SK-N-DZ (cell line): ENCODE results near the gene NFIL3. TPM values are rescaled to one million over a fixed set of nuclear protein-coding genes. Genes with fewer than 3 reads are reported as not detected.
"Not testable (repeated sequence)": the region's sequence is repeated elsewhere in the genome, so short reads cannot be mapped to it uniquely, and the experiment has no call there.

Experiments
- DNase-seq: peaks from one replicate; pipeline ENCODE4 v3.0.0-alpha.2; 2015; ENCODE audit warnings: low spot score
- polyA plus RNA-seq, 2 experiments: library from polyadenylated mRNA; depleted of rRNA; stranded (reverse); fragments of >200 nt; gene quantifications; 2 replicates each; pipeline ENCODE4 v1.2.3, GENCODE V29; 2014

The NFIL3 gene, protein sequence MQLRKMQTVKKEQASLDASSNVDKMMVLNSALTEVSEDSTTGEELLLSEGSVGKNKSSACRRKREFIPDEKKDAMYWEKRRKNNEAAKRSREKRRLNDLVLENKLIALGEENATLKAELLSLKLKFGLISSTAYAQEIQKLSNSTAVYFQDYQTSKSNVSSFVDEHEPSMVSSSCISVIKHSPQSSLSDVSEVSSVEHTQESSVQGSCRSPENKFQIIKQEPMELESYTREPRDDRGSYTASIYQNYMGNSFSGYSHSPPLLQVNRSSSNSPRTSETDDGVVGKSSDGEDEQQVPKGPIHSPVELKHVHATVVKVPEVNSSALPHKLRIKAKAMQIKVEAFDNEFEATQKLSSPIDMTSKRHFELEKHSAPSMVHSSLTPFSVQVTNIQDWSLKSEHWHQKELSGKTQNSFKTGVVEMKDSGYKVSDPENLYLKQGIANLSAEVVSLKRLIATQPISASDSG
- 5.3 and 5.7 TPM in 2 replicates for polyA plus RNA-seq (2014; cell fraction: cytosol; rRNA removed)
- 4.6 and 8.0 TPM in 2 replicates for polyA plus RNA-seq (2014; cell fraction: nucleus; rRNA removed)

DNA sequence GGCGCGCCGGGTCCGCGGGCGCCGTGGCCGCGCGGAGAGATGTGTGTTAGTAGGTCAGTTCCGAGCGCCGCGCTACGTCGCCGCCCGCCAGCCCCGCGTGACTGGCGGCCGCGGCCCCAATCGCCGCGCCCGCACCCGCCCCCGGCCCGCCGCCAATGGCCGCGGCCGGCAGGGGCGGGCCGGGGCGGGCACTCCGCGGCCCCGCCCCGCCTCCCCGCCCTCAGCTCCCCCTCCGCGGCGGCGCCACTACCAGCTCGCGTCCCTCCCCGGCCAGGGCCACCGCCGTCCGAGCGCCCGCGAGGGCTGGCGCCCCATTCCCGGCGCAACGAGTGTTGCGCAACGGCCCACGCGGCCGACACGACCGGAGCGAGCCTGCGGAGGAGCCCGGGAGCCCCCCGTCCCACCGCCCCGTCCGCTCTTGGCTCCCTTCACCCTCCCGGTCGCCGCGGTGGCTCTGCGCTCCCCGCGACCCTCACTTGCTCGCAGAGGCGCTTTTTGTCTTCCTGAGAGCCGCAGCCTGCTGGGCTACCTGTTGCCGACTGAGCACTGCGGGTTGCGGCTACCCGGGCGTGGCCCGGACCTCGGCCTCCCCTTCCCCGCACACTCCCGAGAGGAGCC, at the start of gene NFIL3:
Gene NFIL3 (minus strand): TSS at position 48 of the 618 bp plus-strand sequence. CDS start 13,098 bp downstream, outside the sequence.
- DNase-seq, result peak; percentile 61

DNA sequence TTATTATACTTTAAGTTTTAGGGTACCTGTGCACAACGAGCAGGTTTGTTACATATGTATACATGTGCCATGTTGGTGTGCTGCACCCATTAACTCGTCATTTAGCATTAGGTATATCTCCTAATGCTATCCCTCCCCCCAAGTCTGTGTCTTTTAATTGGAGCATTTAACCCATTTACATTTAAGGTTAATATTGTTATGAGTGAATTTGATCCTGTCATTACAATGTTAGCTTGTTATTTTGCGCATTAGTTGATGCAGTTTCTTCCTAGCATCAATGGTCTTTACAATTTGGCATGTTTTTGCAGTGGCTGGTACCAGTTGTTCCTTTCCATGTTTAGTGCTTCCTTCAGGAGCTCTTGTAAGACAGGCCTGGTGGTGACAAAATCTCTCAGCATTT, 47.9 kb upstream of the NFIL3 start:
- DNase-seq, result not testable (repeated sequence)

DNA sequence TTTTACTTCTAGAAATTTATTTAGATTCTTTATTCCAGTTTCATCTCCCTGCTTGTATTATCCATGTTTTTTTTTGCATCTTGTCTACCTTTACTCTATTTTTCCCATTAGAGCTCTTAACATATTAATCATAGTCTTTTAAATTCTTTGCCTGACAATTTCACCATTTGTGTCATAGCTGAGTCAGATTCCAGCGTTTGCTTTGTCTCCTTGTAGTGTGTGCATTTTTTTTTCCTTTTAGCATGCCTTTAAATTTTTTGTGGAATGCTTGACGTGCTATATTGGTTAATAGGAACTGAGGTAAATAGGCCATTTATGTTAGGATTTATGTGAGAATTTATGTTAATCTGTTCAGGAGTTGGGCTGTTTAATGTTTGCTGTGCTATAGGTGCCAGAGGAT, 41.8 kb upstream of the NFIL3 start:
- DNase-seq, result no peak

DNA sequence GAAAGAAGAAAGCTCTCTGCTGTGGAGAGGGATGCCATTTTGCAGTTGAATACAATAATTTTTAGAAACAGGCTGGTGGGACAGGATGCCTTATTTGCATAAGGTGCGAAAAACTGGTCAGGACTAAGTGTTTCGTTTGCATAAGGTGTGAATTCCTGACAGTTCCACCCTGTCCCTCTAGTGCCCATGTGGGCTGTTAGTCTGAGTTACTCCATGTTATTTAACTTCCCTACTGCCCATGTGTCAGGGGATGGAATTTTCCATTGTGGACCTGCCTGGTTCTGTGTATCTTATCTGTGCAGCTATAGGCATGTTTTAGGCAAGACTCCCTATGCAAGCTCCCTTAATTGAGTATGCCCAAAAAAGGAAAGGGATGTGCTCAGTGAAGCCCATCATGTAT, 35.3 kb upstream of the NFIL3 start:
- no peak for DNase-seq

DNA sequence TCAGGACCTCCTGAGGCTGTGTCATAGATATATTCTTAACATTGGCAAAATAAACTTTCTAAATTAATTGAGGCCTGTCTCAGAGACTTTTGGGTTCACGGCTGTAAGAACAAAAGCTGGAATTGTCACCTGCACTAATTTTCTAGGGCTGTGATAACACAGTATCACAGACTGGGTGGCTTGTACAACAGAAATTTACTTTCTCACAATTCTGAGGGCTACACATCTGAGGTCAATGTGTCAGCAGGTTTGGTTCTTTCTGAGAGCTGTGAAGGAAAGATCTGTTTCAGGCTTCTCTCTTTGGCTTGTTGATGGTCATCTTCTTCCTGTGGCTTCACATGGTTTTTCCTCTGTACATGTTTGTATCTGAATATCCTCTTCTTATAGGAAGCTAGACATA, 29.2 kb upstream of the NFIL3 start:
- no peak for DNase-seq

DNA sequence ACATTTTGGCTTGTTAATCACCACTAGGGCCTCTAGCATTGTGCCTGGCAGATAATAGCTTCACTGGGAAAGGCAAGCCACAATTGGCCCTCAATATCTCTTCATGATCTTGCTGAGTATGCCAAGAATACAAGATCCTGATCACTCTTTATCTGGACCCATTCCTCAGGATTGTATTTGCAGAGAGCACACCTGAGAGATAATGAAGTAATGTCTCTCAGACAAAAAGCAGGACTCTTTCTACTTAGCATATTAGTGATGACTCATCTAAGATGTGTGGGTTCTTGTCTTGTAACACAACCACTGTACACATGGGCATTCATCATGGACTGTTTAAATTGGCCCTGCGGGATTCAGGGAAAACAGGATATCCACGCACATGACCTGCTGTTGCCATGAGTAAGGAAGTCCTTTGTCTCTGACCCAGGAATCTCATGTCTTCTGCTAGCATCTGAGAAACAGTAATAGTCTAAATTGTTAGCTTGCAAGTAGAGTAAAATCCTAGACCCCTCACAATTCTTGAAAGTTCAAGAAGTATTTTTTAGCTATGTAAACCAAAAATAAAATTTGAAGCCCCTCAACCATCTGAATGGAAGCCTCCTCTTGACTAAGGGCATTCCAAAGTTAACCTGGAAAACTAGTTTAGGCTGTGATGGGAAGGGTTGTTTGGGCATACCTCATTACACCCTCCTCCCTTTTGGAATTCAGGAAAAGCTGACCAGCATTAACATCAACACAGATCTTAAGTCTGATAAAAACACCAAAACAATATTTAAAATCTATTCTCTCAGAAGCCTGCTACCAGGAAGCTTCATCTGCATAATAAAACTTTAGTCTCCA, 28.0 kb upstream of the NFIL3 start:
- no peak for DNase-seq

DNA sequence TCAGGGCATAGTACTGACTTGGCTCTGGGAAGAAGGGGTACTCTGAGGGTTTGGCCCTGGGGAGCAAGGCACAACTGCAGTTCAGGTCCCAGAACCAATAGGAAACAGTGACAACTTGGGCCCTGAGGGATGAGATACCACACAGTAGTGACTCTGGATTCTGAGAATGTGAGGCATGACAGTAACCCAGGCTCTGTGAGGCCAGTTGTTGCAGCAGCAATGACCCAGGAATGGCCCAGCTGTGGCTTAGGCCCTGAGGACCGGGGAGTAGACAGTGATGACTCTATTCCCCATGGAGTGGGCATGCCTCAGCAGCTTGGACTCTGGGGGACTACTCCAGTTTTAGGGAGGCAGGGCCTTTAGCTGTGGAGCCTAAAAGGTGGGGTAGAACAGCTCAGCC, 21.5 kb upstream of the NFIL3 start:
- no peak for DNase-seq

DNA sequence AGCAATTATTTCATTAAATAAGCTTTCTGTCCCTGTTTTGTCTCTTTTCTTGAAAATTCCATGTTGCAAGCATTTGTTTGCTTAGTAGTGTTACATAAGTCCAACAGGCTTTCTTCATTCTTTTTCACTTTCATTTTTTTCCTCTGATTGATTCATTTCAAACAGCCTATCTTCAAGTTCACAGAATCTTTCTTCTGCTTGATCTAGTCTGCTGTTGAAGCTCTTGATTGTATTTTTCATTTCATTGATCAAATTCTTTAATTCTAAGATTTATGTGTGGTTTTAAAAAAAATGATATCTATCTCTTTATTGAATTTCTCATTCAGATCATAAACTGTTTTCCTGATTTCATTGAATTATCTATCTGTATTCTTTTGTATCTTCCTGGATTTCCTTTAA, 20.4 kb upstream of the NFIL3 start:
- DNase-seq, result no peak

DNA sequence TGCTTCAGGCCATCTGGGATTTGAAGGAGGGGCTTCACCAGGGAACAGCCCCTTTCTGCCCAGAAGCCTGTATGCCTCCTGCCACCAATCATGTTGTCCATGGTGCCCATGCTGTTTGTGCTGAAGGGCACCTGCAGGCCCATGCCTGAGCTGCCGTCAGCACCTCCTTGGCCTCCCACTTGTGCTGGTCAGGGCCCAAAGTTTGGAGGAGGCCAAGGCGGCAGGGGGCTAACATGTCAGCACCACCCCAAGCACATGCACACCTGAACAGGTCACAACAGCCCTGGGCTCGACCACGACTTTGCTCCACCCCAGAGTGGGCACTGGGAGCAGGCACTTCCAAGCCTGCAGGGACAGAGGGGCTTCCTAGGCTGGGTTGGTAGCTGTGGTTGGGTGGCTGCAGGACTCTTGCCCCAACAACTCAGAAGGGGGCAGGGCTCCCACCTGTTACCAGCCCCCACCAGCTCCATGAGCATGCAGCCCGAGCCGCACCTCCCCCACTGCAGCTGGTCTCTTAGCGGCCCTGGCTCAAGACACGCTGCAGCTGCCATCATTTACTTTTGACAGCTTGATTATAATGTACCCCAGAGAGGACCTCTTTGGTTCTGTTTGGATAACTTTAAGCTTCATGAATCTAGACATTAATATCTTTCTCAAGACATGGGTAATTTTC, 19.8 kb upstream of the NFIL3 start:
- DNase-seq, result no peak

DNA sequence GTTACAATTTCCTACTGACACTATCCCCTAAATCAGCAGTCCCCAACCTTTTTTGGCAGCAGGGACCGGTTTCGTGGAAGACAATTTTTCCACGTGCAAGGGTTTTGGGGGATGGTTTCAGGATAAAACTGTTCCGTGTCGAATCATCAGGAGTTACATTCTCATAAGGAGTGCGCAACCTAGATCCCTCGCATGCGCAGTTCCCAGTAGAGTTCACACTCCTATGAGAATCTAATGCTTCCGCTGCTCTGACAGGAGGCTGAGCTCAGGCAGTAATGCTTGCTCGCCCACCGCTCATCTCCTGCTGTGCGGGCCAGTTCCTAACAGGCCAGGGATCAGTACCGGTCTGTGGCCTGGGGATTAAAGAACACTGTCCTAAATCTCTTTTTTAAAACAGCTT, 13.2 kb upstream of the NFIL3 start:
- DNase-seq, result no peak

DNA sequence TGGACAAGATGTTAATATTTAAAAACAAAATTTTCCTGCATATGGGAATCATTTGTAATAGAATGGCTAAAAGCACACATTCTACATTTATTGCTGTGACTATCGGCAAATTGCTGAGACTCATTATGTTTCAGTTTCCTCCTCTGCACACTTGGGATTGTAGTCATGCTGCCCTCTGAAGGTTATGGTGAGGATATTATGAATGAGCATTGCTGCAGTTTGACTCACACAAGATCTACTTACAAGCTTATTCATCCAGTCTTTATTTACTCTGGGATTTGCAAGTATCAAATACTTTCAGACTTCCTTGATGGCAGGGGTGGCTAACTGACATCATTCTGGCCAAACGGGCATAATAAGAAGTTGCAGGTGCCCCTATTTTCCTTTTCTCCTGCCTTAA, 9.5 kb upstream of the NFIL3 start:
- DNase-seq, result no peak

DNA sequence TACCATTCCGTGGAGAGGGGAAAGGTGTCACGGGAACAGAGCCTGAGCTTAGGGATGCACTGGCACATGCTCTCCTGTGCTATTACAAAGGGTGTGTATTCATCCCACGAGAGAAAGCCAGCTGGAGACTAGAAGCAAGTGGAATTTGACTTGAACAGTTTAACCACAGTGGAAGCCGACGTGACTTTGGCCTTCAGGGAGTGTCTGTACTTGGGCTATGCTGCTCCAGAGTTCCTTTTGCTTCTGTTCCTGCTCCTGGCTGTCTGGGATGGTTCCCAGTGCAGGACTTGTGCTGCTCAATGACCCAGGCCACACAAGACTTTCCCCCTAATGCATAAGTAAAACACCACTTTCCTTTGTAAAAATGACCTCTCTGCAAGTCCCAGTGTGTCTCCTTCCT, 7.9 kb upstream of the NFIL3 start:
- DNase-seq, result no peak

DNA sequence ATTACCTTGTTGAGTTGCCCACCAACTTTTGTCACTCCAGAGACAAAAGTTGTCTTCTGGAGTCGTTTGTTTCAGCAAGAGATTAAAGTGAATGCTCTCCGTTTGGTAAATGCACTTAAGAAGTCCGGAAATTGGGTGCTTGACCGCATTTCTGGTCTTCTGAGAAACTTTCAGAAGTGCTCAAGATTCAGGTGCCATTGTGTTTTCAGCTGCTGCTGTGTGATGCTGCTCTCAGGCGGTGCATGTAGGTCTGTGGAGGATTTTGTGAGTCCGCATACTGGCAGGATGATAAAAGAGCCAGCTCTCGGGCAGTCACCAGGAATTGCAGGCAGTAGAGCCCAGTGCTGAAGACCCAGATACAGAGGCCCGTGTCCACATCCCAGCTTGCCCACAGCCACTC, 5.9 kb upstream of the NFIL3 start:
- no peak for DNase-seq

DNA sequence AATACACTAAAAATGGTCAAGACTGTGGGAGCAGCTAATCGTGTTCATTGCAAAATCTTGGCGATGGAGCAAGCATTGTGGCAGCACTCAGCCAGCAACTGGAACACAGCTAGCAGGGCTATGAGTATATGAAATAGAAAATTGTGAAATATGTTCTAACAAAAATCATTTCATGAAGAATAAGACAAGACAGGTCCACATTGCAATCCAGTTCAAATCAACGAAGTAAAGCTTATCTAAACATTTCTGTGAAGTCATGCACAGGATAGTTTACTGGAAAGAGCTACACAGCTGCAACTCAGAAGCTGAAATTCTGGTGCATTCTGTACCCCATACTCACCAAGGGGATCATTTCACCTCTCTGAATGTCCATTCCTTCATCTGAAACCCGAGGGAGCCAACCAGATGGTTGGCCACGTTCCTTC, 5.3 kb upstream of the NFIL3 start:
- DNase-seq, result no peak

DNA sequence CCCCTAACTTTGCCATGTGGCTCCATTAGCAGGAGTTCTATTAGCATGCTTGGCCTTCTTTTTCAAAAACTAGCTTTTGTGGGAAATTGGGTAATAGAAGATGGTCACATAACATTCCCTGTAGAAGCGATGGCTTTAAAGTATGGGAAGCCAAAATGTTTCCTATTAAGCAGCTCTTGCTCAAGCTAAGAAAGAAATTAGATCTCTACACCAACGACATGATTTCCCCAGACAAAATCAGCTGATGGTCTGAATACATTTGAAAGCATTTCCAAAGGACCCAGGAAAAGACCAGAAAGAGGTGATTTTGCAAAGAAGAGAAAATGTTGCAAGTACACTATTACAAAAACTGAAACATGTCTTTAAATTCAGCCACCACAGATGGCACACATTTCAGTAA, 4.8 kb upstream of the NFIL3 start:
- DNase-seq, result no peak

DNA sequence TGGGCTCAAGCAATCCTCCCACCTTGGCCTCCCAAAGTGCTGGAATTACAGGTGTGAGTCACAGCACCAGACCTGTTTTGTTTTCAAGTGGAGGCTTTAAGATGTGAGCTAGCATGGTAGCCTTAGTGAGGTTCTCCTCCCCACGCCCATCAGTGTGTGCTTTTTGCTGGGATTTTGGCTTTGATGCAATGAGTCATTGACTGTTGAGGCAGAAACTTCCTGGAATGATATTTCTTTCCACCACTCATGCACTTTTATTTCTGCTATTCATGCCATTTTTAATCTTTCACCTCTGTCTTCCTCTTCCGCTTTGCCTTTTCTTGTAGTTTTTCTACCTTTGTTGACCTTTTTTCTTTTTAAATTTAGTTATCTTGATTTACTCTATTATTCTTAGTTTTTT, 4.2 kb upstream of the NFIL3 start:
- DNase-seq, result no peak

DNA sequence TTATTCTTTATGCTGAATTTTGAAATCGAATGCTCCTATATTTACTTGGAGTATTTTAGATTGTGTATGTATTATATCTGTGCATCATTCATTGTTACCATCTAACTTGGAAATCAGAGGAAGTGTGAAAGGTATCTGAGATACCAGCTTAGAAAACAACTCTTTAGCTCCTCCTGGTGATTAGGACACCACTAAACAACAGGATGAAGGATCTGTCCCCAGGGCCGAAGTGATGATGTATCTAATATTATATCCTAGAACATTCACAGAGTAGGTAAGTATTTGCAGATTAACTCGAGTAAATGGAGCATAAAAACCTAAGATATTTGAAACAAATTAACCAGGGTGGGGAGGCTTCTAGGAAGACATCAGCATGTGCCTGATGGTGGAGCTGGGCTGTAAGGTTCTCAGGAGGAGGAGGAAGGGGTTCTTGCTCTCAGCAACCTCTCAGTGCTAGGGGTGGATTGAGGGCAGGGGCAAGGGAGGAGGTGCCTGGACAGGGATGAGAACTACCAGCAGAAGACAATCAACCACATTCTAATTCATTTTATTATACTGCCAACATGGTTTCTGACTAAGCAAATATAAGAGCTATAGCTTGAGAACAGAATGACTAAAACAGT, 2.6 kb upstream of the NFIL3 start:
- peak; percentile 16 for DNase-seq

DNA sequence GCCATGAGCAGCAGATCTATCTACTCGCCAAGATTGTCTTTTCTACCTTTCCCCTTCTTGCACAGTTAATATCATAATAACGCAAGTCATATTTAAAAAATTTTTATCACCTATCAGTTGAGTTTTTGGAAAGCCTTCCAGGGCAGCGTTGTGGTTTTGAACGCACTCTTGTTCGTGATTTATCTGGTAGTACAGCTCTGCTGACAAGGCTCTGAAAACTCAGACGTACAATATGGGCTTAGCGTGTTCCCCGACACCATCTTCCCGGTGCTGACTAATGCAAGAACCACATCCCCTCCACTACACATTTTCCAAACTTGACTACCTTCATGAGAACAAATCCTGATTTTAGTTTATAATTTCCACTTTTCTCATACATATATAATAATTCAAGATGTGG, 1.6 kb upstream of the NFIL3 start:
- no peak for DNase-seq

DNA sequence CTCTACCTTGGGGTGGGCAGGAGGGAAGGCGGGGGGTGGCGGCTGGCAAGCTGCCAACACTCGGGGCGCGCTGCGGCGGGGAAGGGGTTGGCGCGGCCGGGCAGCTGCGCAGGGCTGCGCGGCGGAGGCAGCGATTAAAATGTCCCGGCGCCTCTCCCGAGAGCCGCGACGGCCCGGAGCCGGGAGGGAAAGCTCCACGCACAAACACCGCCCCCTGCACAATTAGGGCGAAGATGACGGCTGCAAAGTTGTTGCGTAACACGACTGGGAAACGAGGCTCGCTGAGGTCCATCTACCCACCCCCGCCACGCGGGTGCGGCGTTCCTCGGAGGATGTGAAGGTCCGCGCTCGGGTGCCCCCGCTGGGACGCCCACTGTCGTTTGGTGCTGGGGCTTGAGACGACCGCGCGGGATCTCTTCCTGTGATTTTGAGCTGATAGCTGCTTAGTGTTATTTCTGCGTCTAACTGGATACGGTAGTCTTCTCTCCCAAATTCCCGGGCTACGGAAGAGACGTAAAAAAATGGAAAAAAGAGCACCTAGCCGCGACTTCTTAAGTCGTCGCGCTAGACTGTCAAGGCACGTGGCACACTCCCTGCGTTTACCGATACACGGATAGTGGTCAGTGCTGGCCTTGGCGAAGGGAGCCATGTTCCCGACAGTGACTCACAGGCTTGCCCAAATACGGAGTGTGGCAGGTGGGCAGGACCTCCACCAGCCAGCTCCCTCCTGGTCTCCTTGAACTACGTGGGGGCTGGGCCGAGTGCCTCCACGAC, 958 bp upstream of the NFIL3 start:
- peak; percentile 19 for DNase-seq
